Stimulated activated CD4-positive, alpha-beta T cell treated with anti-CD3 and anti-CD28 coated beads, Interleukin-1b, Interleukin-23, amount 100 ng/mL, for 1 hour (primary cell): Measurements from ENCODE around the gene GPR35.
"Not testable (repeated sequence)": the region's sequence is repeated elsewhere in the genome, so short reads cannot be mapped to it uniquely, and the experiment has no call there.

Experiments
- DNase-seq, 2 donors: peaks; one replicate each; pipeline ENCODE4 v3.0.0-alpha.2; 2020; ENCODE audit warnings: low read depth in 2 of 2

The GPR35 gene

GRCh38 chr2:240655931-240656886 is 30.9 kb downstream of the GPR35 start:
- DNase-seq: no peak

GRCh38 chr2:240659883-240660282 is 34.6 kb downstream of the GPR35 start:
- not testable (repeated sequence) for DNase-seq

- DNase-seq: no peak
Measured at GRCh38 chr2:240662681-240663080, 37.4 kb downstream of the GPR35 start.

- DNase-seq: no peak
Measured at GRCh38 chr2:240663546-240664190, 38.4 kb downstream of the GPR35 start.

- no peak for DNase-seq
Measured at GRCh38 chr2:240664622-240665021, 39.3 kb downstream of the GPR35 start.

- no peak for DNase-seq
Measured at GRCh38 chr2:240670402-240670801, 45.1 kb downstream of the GPR35 start.

- no peak for DNase-seq
Measured at GRCh38 chr2:240670950-240671349, 45.7 kb downstream of the GPR35 start.

GRCh38 chr2:240672076-240672700 is 46.9 kb downstream of the GPR35 start:
- no peak for DNase-seq

GRCh38 chr2:240672701-240673190 is 47.5 kb downstream of the GPR35 start:
- DNase-seq: no peak

GRCh38 chr2:240674461-240675184 is 49.3 kb downstream of the GPR35 start:
- not testable (repeated sequence) for DNase-seq

GRCh38 chr2:240675345-240675744 is 50.1 kb downstream of the GPR35 start:
- DNase-seq: not testable (repeated sequence)

GRCh38 chr2:240678043-240678442 is 52.8 kb downstream of the GPR35 start:
- not testable (repeated sequence) for DNase-seq

- not testable (repeated sequence) for DNase-seq
Measured at GRCh38 chr2:240678909-240679308, 53.6 kb downstream of the GPR35 start.

GRCh38 chr2:240680185-240680584 is 54.9 kb downstream of the GPR35 start:
- not testable (repeated sequence) for DNase-seq
